Prostate gland (tissue), 2 donors: Measurements from ENCODE around the gene DGKQ. TPM values are rescaled to one million over a fixed set of nuclear protein-coding genes. Genes with fewer than 3 reads are reported as not detected.

ENCODE experiments used
- DNase-seq: peaks from one replicate; pipeline ENCODE4 v3.0.0-alpha.2; 2019; ENCODE audit warnings: low spot score
- H3K27ac ChIP-seq, 2 donors: fragments of 200-600 bp; sonication (generic); 2 replicates each; pipeline ENCODE4 v1.5.1; 2017 to 2019
- H3K27me3 ChIP-seq: fragments of 200-600 bp; sonication (generic); replicated peaks from 2 replicates; pipeline ENCODE4 v1.5.1; 2019; ENCODE audit not compliant: insufficient read depth
- H3K36me3 ChIP-seq, 2 donors: fragments of 200-600 bp; sonication (generic); 1 replicate in 1 of 2; 2 replicates in 1 of 2; pipeline versions ENCODE4 v1.5.1 to v1.8.1; 2017 to 2019
- H3K4me1 ChIP-seq: fragments of 200-600 bp; sonication (generic); replicated peaks from 2 replicates; pipeline ENCODE4 v1.5.1; 2019
- H3K4me3 ChIP-seq, 2 donors: fragments of 200-600 bp; sonication (generic); 2 replicates each; pipeline ENCODE4 v1.5.1; 2017 to 2019
- H3K9me3 ChIP-seq: fragments of 200-600 bp; sonication (generic); 2 replicates; pipeline ENCODE4 v1.5.1; 2017
- CTCF ChIP-seq, 4 experiments: fragments of 200-600 bp in 2 of 4; fragments of 450-650 bp in 2 of 4; sonication (generic) in 2 of 4; IDR thresholded peaks; 1 replicate in 3 of 4; 2 replicates in 1 of 4; pipeline ENCODE4 v1.5.1; 2016 to 2019; ENCODE audit warnings: antibody characterized with exemption in 4 of 4, mild to moderate bottlenecking in 2 of 4, moderate library complexity in 2 of 4
- POLR2A ChIP-seq: fragments of 450-650 bp; IDR thresholded peaks from one replicate; pipeline ENCODE4 v1.6.1; 2016; ENCODE audit warnings: antibody characterized with exemption, mild to moderate bottlenecking
- POLR2AphosphoS5 ChIP-seq: sonication (generic); formaldehyde crosslinking; IDR thresholded peaks from one replicate; pipeline ENCODE4 v1.6.1; 2017; ENCODE audit warnings: antibody characterized with exemption
- WGBS: methylation state at CpG from one replicate; pipeline ENCODE4 v1.1.5; 2018; 5-methylcytosine and 5-hydroxymethylcytosine counted together
- intact Hi-C: fragments of 100-400 bp; cut with DNase I; formaldehyde crosslinking; loops from one replicate; pipeline ENCODE4 v1.14.2; 2022
- total RNA-seq, 2 donors: library from RNA; depleted of rRNA; stranded (reverse); fragments of >200 nt; gene quantifications; one replicate each; pipeline ENCODE4 v1.1.0, GENCODE V29; 2016

The DGKQ gene
- total RNA-seq, 2 donors from 2014 or later: 10.4 to 17.1 TPM

GRCh38 chr4:1019729-1020470, 46.5 kb upstream of the DGKQ start:
- no peaks in the 10 kb centered on the region for H3K9me3 ChIP-seq
- H3K27ac ChIP-seq: no peak overlapping the region
- no peaks in the 10 kb centered on the region for H3K27me3 ChIP-seq
- 79% methylated on average over 20 of the region's 23 CpGs for WGBS
- H3K4me1 ChIP-seq: no peaks in the 10 kb centered on the region
- TF ChIP-seq POLR2AphosphoS5 (no peak), POLR2A (no peak), CTCF (IDR thresholded peaks at IDR 0.05) (no peak)
- DNase-seq: no peak
- no peak overlapping the region for H3K4me3 ChIP-seq
- intact Hi-C loops: no loop called here
- H3K36me3 ChIP-seq: no peaks in the 10 kb centered on the region

GRCh38 chr4:1019320-1019719, 46.0 kb upstream of the DGKQ start:
- no peak overlapping the region for H3K4me3 ChIP-seq
- no peak for DNase-seq
- intact Hi-C loops: no loop called here
- H3K4me1 ChIP-seq: no peaks in the 10 kb centered on the region
- TF ChIP-seq POLR2A (no peak), POLR2AphosphoS5 (no peak), CTCF (IDR thresholded peaks at IDR 0.05) (no peak)
- H3K27ac ChIP-seq: no peak overlapping the region
- no peaks in the 10 kb centered on the region for H3K36me3 ChIP-seq
- no peaks in the 10 kb centered on the region for H3K9me3 ChIP-seq
- no peaks in the 10 kb centered on the region for H3K27me3 ChIP-seq
- WGBS: 68% methylated on average over 6 of the region's 9 CpGs

DNA sequence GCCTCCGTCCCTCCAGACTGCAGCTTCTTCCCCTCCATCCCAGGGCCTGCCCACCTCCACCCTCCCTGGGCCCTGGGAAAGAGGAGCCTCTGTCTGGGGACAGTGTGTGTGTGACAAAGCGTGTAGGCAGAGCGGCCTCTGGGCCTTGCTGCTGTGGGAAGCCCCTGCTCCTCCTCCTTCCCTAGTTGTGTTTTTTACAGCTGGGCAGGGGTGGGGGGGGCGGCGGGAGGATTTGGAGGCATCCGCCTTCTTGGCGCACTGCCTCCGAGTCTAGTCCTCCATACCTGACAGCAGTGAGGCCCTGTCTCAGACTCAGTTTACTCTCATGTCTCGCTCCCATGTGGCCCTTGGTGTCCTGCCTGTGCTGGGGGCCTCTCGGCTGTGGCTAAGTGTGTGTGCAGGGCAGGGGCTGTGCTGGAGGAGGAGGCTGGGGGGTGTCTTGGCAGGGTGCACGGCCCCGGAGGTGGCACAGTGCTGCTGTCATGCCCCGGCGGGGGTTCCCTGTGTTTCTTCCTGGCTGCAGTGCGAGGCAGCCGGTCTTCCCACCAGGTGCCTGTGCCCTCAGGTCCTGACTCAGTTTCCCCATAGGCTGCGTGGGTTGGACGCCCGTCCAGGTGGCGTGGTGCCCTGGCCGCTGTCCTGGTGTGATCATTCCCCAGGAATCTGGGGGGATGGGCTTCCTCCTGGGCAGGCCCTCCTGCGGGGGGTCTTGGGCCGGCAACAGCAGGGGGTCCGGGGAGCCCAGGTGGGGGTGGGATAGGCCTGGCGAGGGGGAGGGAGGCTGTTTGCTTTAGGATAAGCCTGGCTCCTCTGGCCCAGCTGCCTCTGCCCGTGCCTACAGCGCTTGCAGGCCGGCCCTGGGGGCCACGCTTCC, 45.0 kb upstream of the DGKQ start:
- no peak for TF ChIP-seq CTCF (IDR thresholded peaks at IDR 0.05)
- TF ChIP-seq POLR2AphosphoS5: no peak
- TF ChIP-seq POLR2A: no peak
- no peak overlapping the region for H3K27ac ChIP-seq
- no peak overlapping the region for H3K4me3 ChIP-seq
- H3K9me3 ChIP-seq: no peaks in the 10 kb centered on the region
- no peaks in the 10 kb centered on the region for H3K4me1 ChIP-seq
- no peaks in the 10 kb centered on the region for H3K27me3 ChIP-seq
- H3K36me3 ChIP-seq: no peaks in the 10 kb centered on the region
- intact Hi-C loops: no loop called here
- no peak for DNase-seq
- 71% methylated on average over 28 of the region's 29 CpGs for WGBS

GRCh38 chr4:1017706-1018105, 44.3 kb upstream of the DGKQ start:
- no peak for TF ChIP-seq POLR2AphosphoS5
- TF ChIP-seq CTCF (IDR thresholded peaks at IDR 0.05): no peak
- TF ChIP-seq POLR2A: no peak
- H3K4me3 ChIP-seq: no peak overlapping the region
- WGBS: 79% methylated on average over 14 of the region's 15 CpGs

More at GRCh38 chr4:1017706-1018105, 44.3 kb upstream of the DGKQ start:
- no peaks in the 10 kb centered on the region for H3K27me3 ChIP-seq
- no peaks in the 10 kb centered on the region for H3K4me1 ChIP-seq
- intact Hi-C loops: no loop called here
- H3K36me3 ChIP-seq: no peaks in the 10 kb centered on the region
- no peaks in the 10 kb centered on the region for H3K9me3 ChIP-seq
- DNase-seq: no peak
- H3K27ac ChIP-seq: no peak overlapping the region
